Testis (tissue), 3 donors: Measurements from ENCODE around the gene NRP2. TPM values are rescaled to one million over a fixed set of nuclear protein-coding genes. Genes with fewer than 3 reads are reported as not detected.

ENCODE experiments used
- DNase-seq: peaks from one replicate; pipeline ENCODE4 v3.0.0-alpha.2; 2019
- H3K27ac ChIP-seq, 2 donors: fragments of 200-600 bp; sonication (generic); one replicate each; pipeline ENCODE4 v1.5.1; 2019
- H3K27me3 ChIP-seq: fragments of 200-600 bp; sonication (generic); one replicate; pipeline ENCODE4 v1.5.1; 2019
- H3K36me3 ChIP-seq: fragments of 200-600 bp; sonication (generic); one replicate; pipeline ENCODE4 v1.5.1; 2017; ENCODE audit warnings: low read depth; ENCODE audit errors: missing control alignments
- H3K4me1 ChIP-seq: fragments of 200-600 bp; sonication (generic); one replicate; pipeline ENCODE4 v1.5.1; 2019
- H3K4me3 ChIP-seq, 2 donors: fragments of 200-600 bp; sonication (generic); one replicate each; pipeline ENCODE4 v1.5.1; 2017 to 2019
- H3K9me3 ChIP-seq: fragments of 200-600 bp; sonication (generic); one replicate; pipeline ENCODE4 v1.5.1; 2017
- POLR2A ChIP-seq: fragments of 450-650 bp; IDR thresholded peaks from one replicate; pipeline ENCODE4 v1.6.1; 2017; ENCODE audit warnings: antibody characterized with exemption, mild to moderate bottlenecking, moderate library complexity
- WGBS, 2 donors: methylation state at CpG; one replicate each; pipeline ENCODE4 v1.1.5; 2018; 5-methylcytosine and 5-hydroxymethylcytosine counted together
- intact Hi-C: fragments of 100-400 bp; cut with DNase I; formaldehyde crosslinking; loops from one replicate; pipeline ENCODE4 v1.15.1; 2023; ENCODE audit warnings: low total_unique reads
- polyA plus RNA-seq: library from polyadenylated mRNA; stranded (reverse); fragments of 350-450 nt; fragmentation: Illumina TruSeq; extraction: RNeasy Lipid Tissue Mini Kit (QIAGEN cat#74804); gene quantifications from one replicate; pipeline ENCODE4 v1.2.3, GENCODE V29; 2014; ENCODE audit warnings: low read depth, low replicate concordance; ENCODE audit not compliant: insufficient read depth
- total RNA-seq, 2 donors: library from RNA; depleted of rRNA; stranded (reverse); fragments of >200 nt; gene quantifications; one replicate each; pipeline ENCODE4 v1.2.3, GENCODE V29; 2016
- TF ChIP-seq, protein P1 (sequence below), 3 experiments: fragments of 450-650 bp in 2 of 3; fragments of 200-600 bp in 1 of 3; sonication (generic) in 1 of 3; IDR thresholded peaks; one replicate each; pipeline ENCODE4 v1.5.1; 2016 to 2019; ENCODE audit warnings: antibody characterized with exemption in 3 of 3, mild to moderate bottlenecking in 2 of 3, moderate library complexity in 1 of 3

Gene NRP2
- total and polyA plus RNA-seq, 3 donors from 2014 or later: 6.3 to 10.6 (median 6.3) TPM

DNA sequence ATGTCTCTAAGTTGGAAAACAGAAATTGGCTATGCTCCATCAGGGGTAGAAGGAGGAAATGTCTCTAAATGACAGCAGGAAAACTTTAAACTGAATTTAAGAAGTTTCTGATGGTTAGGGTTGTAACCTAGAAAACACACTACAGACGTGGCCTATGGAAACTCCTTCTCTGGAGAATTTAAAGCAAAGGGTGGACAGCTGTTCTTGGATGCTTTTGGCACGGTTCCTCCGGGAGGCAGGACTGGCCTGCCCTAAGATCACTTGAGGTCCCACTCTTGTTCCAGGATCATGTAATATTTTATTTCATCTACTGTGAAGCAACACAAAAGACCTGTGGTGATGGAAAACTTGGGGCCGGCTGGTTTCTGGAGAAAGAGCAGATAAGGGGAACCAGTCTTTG, 77.0 kb downstream of the NRP2 start:
- no peak overlapping the region for H3K27ac ChIP-seq
- intact Hi-C loops: no loop called here
- 64 to 71% methylated on average over 4 of the region's 4 CpGs for WGBS, 2 donors
- DNase-seq: no peak
- H3K4me3 ChIP-seq: no peak overlapping the region
- TF ChIP-seq, protein P1, sequence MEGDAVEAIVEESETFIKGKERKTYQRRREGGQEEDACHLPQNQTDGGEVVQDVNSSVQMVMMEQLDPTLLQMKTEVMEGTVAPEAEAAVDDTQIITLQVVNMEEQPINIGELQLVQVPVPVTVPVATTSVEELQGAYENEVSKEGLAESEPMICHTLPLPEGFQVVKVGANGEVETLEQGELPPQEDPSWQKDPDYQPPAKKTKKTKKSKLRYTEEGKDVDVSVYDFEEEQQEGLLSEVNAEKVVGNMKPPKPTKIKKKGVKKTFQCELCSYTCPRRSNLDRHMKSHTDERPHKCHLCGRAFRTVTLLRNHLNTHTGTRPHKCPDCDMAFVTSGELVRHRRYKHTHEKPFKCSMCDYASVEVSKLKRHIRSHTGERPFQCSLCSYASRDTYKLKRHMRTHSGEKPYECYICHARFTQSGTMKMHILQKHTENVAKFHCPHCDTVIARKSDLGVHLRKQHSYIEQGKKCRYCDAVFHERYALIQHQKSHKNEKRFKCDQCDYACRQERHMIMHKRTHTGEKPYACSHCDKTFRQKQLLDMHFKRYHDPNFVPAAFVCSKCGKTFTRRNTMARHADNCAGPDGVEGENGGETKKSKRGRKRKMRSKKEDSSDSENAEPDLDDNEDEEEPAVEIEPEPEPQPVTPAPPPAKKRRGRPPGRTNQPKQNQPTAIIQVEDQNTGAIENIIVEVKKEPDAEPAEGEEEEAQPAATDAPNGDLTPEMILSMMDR (IDR thresholded peaks at IDR 0.05): no peak
- TF ChIP-seq POLR2A: no peak
- H3K36me3 ChIP-seq: no peaks in the 10 kb centered on the region
- peaks cover 29% of the 10 kb centered on the region for H3K4me1 ChIP-seq
- no peaks in the 10 kb centered on the region for H3K27me3 ChIP-seq
- H3K9me3 ChIP-seq: no peaks in the 10 kb centered on the region

DNA sequence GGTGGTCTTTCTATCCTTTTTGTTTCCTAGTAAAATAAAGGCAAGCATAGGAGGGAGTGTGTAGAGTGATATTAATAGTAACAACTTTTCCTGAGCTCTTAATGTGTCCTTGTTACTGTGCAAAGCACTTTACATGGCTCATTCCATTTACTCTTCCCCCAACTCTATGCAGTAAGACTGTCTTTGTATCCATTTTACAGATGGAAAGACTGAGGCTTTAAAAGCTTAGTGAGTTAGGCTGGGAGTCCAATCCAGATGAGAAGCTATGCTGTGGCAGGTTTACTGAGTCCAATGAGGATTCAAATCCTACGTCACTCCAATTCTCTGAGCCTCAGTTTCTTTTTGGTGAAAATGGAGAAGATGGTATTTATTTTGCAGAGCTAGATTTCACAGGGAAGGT, 77.4 kb downstream of the NRP2 start:
- TF ChIP-seq, protein P1 (IDR thresholded peaks at IDR 0.05): no peak
- TF ChIP-seq POLR2A: no peak
- Histone ChIP-seq H3K4me1 (peaks cover 26% of the 10 kb centered on the region), H3K9me3 (no peaks in the 10 kb centered on the region), H3K27ac (no peak overlapping the region), H3K27me3 (no peaks in the 10 kb centered on the region), H3K4me3 (no peak overlapping the region), H3K36me3 (no peaks in the 10 kb centered on the region)
- 80 to 100% methylated on average over 1 of the region's 1 CpG for WGBS, 2 donors
- no peak for DNase-seq
- intact Hi-C loops: no loop called here

DNA sequence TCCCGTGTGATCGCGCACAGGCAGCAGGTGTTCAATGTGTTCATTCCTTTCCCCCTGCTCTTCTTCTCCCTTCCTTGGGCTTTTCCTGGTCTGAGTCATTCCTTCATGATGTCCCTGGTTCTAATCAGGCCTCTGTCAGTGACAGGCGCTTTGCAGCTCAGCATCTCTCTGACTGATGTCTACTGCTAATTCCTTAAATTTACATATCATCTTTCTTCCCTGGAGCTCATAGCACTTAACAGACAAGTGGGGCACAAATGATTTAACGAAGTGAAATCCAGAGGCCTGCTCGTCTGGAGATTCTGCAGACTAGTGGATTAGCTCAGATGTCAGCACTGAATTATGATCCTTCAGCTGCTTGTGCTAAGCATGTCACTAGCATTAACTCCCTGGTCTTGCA, 77.9 kb downstream of the NRP2 start:
- Histone ChIP-seq H3K4me3 (no peak overlapping the region), H3K4me1 (peaks cover 22% of the 10 kb centered on the region), H3K9me3 (no peaks in the 10 kb centered on the region), H3K27me3 (no peaks in the 10 kb centered on the region), H3K27ac (no peak overlapping the region), H3K36me3 (no peaks in the 10 kb centered on the region)
- intact Hi-C loops: no loop called here
- TF ChIP-seq, protein P1 (IDR thresholded peaks at IDR 0.05): no peak
- no peak for TF ChIP-seq POLR2A
- WGBS, 2 donors: 93 to 96% methylated on average over 6 of the region's 6 CpGs
- no peak for DNase-seq

DNA sequence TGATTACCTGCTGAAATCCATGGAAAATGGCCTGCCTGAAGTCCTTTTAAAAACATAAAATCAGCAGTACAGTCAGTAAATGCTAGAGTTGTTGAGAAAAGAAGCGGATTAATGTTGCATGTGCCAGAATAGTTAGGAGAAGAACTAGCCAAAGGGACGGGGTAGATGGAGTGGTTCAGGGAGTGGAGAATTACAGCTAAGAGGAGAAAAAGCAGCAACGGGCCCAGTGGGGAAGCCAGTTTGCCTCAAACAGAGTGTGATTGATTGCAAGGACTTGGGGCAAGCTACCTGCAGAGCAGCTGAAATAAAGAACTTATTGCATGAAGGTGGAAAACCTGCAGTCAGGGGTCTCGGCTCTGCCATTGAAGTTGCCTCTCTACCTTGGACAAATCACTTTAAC, 79.1 kb downstream of the NRP2 start:
- Histone ChIP-seq H3K36me3 (no peaks in the 10 kb centered on the region), H3K4me1 (peaks cover 11% of the 10 kb centered on the region), H3K27ac (no peak overlapping the region), H3K27me3 (no peaks in the 10 kb centered on the region), H3K4me3 (no peak overlapping the region), H3K9me3 (no peaks in the 10 kb centered on the region)
- DNase-seq: no peak
- 91 to 94% methylated on average over 4 of the region's 4 CpGs for whole genome bisulfite sequencing, 2 donors
- TF ChIP-seq POLR2A: no peak
- TF ChIP-seq, protein P1 (IDR thresholded peaks at IDR 0.05): no peak
- intact Hi-C loops: no loop called here

- no peak for DNase-seq
- Histone ChIP-seq H3K4me3 (no peak overlapping the region), H3K4me1 (no peaks in the 10 kb centered on the region), H3K27me3 (no peaks in the 10 kb centered on the region), H3K27ac (no peak overlapping the region), H3K36me3 (no peaks in the 10 kb centered on the region), H3K9me3 (no peaks in the 10 kb centered on the region)
- intact Hi-C loops: no loop called here
- TF ChIP-seq POLR2A: no peak
- TF ChIP-seq, protein P1 (IDR thresholded peaks at IDR 0.05): no peak
Observed at GRCh38 chr2:205762881-205763280, 80.6 kb downstream of the NRP2 start.
